Panc1 (cell line): Measurements from ENCODE around the gene AFF3. TPM values are rescaled to one million over a fixed set of nuclear protein-coding genes. Genes with fewer than 3 reads are reported as not detected.
"Not testable (repeated sequence)": the region's sequence is repeated elsewhere in the genome, so short reads cannot be mapped to it uniquely, and the experiment has no call there.

Source experiments
- ATAC-seq: fragments of 200-7000 bp; cut with Tn5 transposase; 2 replicates; pipeline ENCODE4 v1.9.1; 2020; ENCODE audit warnings: mild to moderate bottlenecking, moderate library complexity
- BruUV-seq: library from RNA; stranded (reverse); fragments of 400-500 nt; replicated peaks from 2 replicates; lab custom pipeline; 2021; lab: Mats Ljungman, UMichigan
- CTCF ChIA-PET: fragments of 300-600 bp; sonication (Branson Sonifier 250); formaldehyde crosslinking; loops from one replicate; lab custom pipeline; 2022; ENCODE audit warnings: antibody characterized with exemption; lab: Charles Lee
- POLR2A ChIA-PET: fragments of 300-600 bp; sonication (Branson Sonifier 250); formaldehyde crosslinking; loops from one replicate; lab custom pipeline; 2022; ENCODE audit warnings: antibody characterized with exemption; lab: Charles Lee
- DNase-seq: peaks from one replicate; pipeline ENCODE4 v3.0.0-alpha.2; 2010; ENCODE audit warnings: low read depth, low spot score
- H3K27ac ChIP-seq: 2 replicates; pipeline ENCODE4 v1.5.1; 2011; ENCODE audit warnings: mild to moderate bottlenecking, low read length, inconsistent platforms
- H3K27me3 ChIP-seq: fragments of 200-500 bp; sonication (Bioruptor generic); 2 replicates; pipeline ENCODE4 v1.6.0; 2014; ENCODE audit warnings: low read length, inconsistent platforms; ENCODE audit not compliant: control insufficient read depth, insufficient read depth
- H3K36me3 ChIP-seq: fragments of 200-500 bp; sonication (Bioruptor generic); 2 replicates; pipeline ENCODE4 v1.5.1; 2014; ENCODE audit warnings: inconsistent platforms, mild to moderate bottlenecking, low read length, moderate library complexity; ENCODE audit not compliant: control insufficient read depth, insufficient read depth
- H3K4me1 ChIP-seq: 2 replicates; pipeline ENCODE4 v1.5.1; 2011; ENCODE audit warnings: inconsistent platforms, mild to moderate bottlenecking, low read length, moderate library complexity; ENCODE audit not compliant: control insufficient read depth, insufficient read depth
- H3K4me3 ChIP-seq, 2 experiments: 2 replicates each; pipeline ENCODE4 v1.5.1; 2011 to 2012; ENCODE audit warnings: low read depth in 2 of 2, low read length in 2 of 2, mild to moderate bottlenecking in 2 of 2, inconsistent platforms in 1 of 2, moderate library complexity in 1 of 2
- H3K9me3 ChIP-seq: fragments of 200-500 bp; sonication (Bioruptor generic); 2 replicates; pipeline ENCODE4 v1.5.1; 2014; ENCODE audit warnings: low read depth, mild to moderate bottlenecking, inconsistent platforms, low read length, moderate library complexity; ENCODE audit not compliant: control insufficient read depth, insufficient read depth
- POLR2AphosphoS5 ChIP-seq: IDR thresholded peaks from 2 replicates; pipeline ENCODE4 v1.6.1; 2012; ENCODE audit warnings: mild to moderate bottlenecking, low read depth, low read length, moderate library complexity
- REST ChIP-seq, 2 experiments: IDR thresholded peaks; 2 replicates each; pipeline ENCODE4 v1.6.1; 2011 to 2012; ENCODE audit warnings: low read depth in 2 of 2, control low read depth in 1 of 2, low read length in 1 of 2, mild to moderate bottlenecking in 1 of 2, moderate library complexity in 1 of 2; ENCODE audit not compliant: insufficient read depth in 1 of 2
- SIN3A ChIP-seq: IDR thresholded peaks from 2 replicates; pipeline ENCODE4 v1.6.1; 2012; ENCODE audit warnings: low read depth, mild to moderate bottlenecking, low read length, moderate library complexity, borderline replicate concordance; ENCODE audit not compliant: insufficient read depth
- in situ Hi-C: cut with HindIII; loops from 2 replicates; pipeline ENCODE4 v1.10.0; 2016; ENCODE audit warnings: low sequenced_read_pairs, low pct_unique_long_range_greater_than_20kb
- intact Hi-C: fragments of 100-400 bp; cut with micrococcal nuclease; formaldehyde crosslinking; loops from one replicate; pipeline ENCODE4 v1.10.0; 2022; ENCODE audit not compliant: unreplicated experiment
- total RNA-seq: library from RNA; stranded (reverse); gene quantifications from one replicate; pipeline ENCODE4 v1.2.1, GENCODE V29; 2021; ENCODE audit not compliant: unreplicated experiment

The AFF3 gene
- total RNA-seq, 1 experiment from 2014 or later: 2.2 TPM

GRCh38 chr2:100110614-100111000 lies 31.8 kb downstream of the AFF3 start:
- H3K9me3 ChIP-seq: no peaks in the 10 kb centered on the region
- ChIA-PET POLR2A (no interaction called here), CTCF (no interaction called here)
- no peak for TF ChIP-seq POLR2AphosphoS5
- intact Hi-C loops: no loop called here
- H3K27me3 ChIP-seq: peaks cover 24% of the 10 kb centered on the region
- no TSS peak for BruUV-seq
- no peak overlapping the region for H3K27ac ChIP-seq
- DNase-seq: no peak
- ATAC-seq: no peak
- no peaks in the 10 kb centered on the region for H3K36me3 ChIP-seq
- no peaks in the 10 kb centered on the region for H3K4me1 ChIP-seq
- in situ Hi-C loops: no loop called here
- no peak overlapping the region for H3K4me3 ChIP-seq

GRCh38 chr2:100109986-100110613 lies 32.3 kb downstream of the AFF3 start:
- H3K9me3 ChIP-seq: no peaks in the 10 kb centered on the region
- peaks cover 28% of the 10 kb centered on the region for H3K27me3 ChIP-seq
- H3K4me3 ChIP-seq: no peak overlapping the region
- no peaks in the 10 kb centered on the region for H3K4me1 ChIP-seq
- no peak for TF ChIP-seq SIN3A
- ChIA-PET CTCF (no interaction called here), POLR2A (no interaction called here)
- ATAC-seq (no peak), DNase-seq (no peak)
- in situ Hi-C loops (no loop called here), intact Hi-C loops (no loop called here)
- no peaks in the 10 kb centered on the region for H3K36me3 ChIP-seq
- no TSS peak for BruUV-seq
- no peak overlapping the region for H3K27ac ChIP-seq

GRCh38 chr2:100108648-100109020 lies 33.8 kb downstream of the AFF3 start:
- DNase-seq, intact Hi-C loops, H3K27ac ChIP-seq, H3K9me3 ChIP-seq, ATAC-seq, H3K36me3 ChIP-seq, CTCF ChIA-PET, H3K4me1 ChIP-seq, POLR2A ChIA-PET, in situ Hi-C loops, H3K4me3 ChIP-seq, BruUV-seq: not testable (repeated sequence)
- H3K27me3 ChIP-seq: peaks cover 28% of the 10 kb centered on the region

GRCh38 chr2:100107906-100108647 lies 34.3 kb downstream of the AFF3 start:
- H3K9me3 ChIP-seq: no peaks in the 10 kb centered on the region
- CTCF ChIA-PET: no interaction called here
- no peak overlapping the region for H3K4me3 ChIP-seq
- H3K27ac ChIP-seq: no peak overlapping the region
- no peak for TF ChIP-seq SIN3A
- ATAC-seq: no peak
- no TSS peak for BruUV-seq
- H3K27me3 ChIP-seq: peaks cover 28% of the 10 kb centered on the region
- H3K4me1 ChIP-seq: no peaks in the 10 kb centered on the region
- DNase-seq: no peak
- in situ Hi-C loops (no loop called here), intact Hi-C loops (no loop called here)
- POLR2A ChIA-PET: no interaction called here
- no peaks in the 10 kb centered on the region for H3K36me3 ChIP-seq

- Histone ChIP-seq H3K27me3 (peaks cover 28% of the 10 kb centered on the region), H3K4me1 (no peaks in the 10 kb centered on the region), H3K36me3 (no peaks in the 10 kb centered on the region), H3K4me3 (no peak overlapping the region), H3K27ac (no peak overlapping the region), H3K9me3 (no peaks in the 10 kb centered on the region)
- TF ChIP-seq SIN3A (no peak), REST (IDR thresholded peaks at IDR 0.05; ENCODE audit: insufficient read depth in 1 of 2, low read depth in 2 of 2, low read length in 1 of 2) (no peak)
- DNase-seq (no peak), ATAC-seq (no peak)
- POLR2A ChIA-PET: no interaction called here
- CTCF ChIA-PET: no interaction called here
- in situ Hi-C loops: no loop called here
- no TSS peak for BruUV-seq
- intact Hi-C loops: no loop called here
These were observed 35.0 kb downstream of the AFF3 start for GRCh38 chr2:100107440-100107839.
